ENCODE results near the gene SEMA6B.

SEMA6B gene

GRCh38 chr19:4588291-4588761, 28.8 kb upstream of the SEMA6B start:
- no peak for DNase-seq

GRCh38 chr19:4587527-4587926, 28.0 kb upstream of the SEMA6B start:
- DNase-seq, result no peak

GRCh38 chr19:4586691-4587090, 27.2 kb upstream of the SEMA6B start:
- DNase-seq, result no peak

- DNase-seq, result no peak
Measured at GRCh38 chr19:4586245-4586644, 26.8 kb upstream of the SEMA6B start.

GRCh38 chr19:4585556-4585955, 26.1 kb upstream of the SEMA6B start:
- DNase-seq, result no peak

GRCh38 chr19:4584670-4585460, 25.4 kb upstream of the SEMA6B start:
- DNase-seq, result peak; percentile 74

- DNase-seq, result peak; percentile 89
Measured at GRCh38 chr19:4583961-4584669, 24.6 kb upstream of the SEMA6B start.

GRCh38 chr19:4582980-4583842, 23.7 kb upstream of the SEMA6B start:
- DNase-seq, result no peak

GRCh38 chr19:4581666-4582553, 22.4 kb upstream of the SEMA6B start:
- peak; percentile 74 for DNase-seq

- DNase-seq, result no peak
Measured at GRCh38 chr19:4580961-4581665, 21.6 kb upstream of the SEMA6B start.

GRCh38 chr19:4580021-4580901, 20.8 kb upstream of the SEMA6B start:
- DNase-seq, result no peak

- no peak for DNase-seq
Measured at GRCh38 chr19:4579389-4579788, 19.9 kb upstream of the SEMA6B start.

GRCh38 chr19:4578552-4579248, 19.2 kb upstream of the SEMA6B start:
- no peak for DNase-seq

GRCh38 chr19:4577020-4577782, 17.7 kb upstream of the SEMA6B start:
- no peak for DNase-seq

GRCh38 chr19:4576016-4576933, 16.8 kb upstream of the SEMA6B start:
- peak; percentile 71 for DNase-seq

GRCh38 chr19:4575267-4576015, 16.0 kb upstream of the SEMA6B start:
- DNase-seq, result no peak

GRCh38 chr19:4573682-4574081, 14.2 kb upstream of the SEMA6B start:
- DNase-seq, result no peak

All from retina (tissue), 1 donor.